Measurements from ENCODE around the gene PRKAR1B. TPM values are rescaled to one million over a fixed set of nuclear protein-coding genes. Genes with fewer than 3 reads are reported as not detected.
"Not testable (repeated sequence)": the region's sequence is repeated elsewhere in the genome, so short reads cannot be mapped to it uniquely, and the experiment has no call there.

Gene PRKAR1B
- total RNA-seq, 2 experiments from 2014 or later, result 28.0 to 28.2 TPM

GRCh38 chr7:745431-746154 is 18.5 kb upstream of the PRKAR1B start:
- H3K4me1 Mint-ChIP-seq (ENCODE audit: low read depth), result no peaks in the 10 kb centered on the region
- no peaks in the 10 kb centered on the region for H3K9me3 Mint-ChIP-seq
- CTCF ChIA-PET, result no interaction called here
- H3K36me3 Mint-ChIP-seq, result peaks cover 29% of the 10 kb centered on the region
- H3K4me3 Mint-ChIP-seq, result no peak overlapping the region
- no peak for DNase-seq
- no peak overlapping the region for H3K27ac Mint-ChIP-seq
- POLR2A ChIA-PET, result no interaction called here
- H3K27me3 Mint-ChIP-seq, result no peaks in the 10 kb centered on the region
- intact Hi-C loops (cut with micrococcal nuclease), result no loop called here

DNA sequence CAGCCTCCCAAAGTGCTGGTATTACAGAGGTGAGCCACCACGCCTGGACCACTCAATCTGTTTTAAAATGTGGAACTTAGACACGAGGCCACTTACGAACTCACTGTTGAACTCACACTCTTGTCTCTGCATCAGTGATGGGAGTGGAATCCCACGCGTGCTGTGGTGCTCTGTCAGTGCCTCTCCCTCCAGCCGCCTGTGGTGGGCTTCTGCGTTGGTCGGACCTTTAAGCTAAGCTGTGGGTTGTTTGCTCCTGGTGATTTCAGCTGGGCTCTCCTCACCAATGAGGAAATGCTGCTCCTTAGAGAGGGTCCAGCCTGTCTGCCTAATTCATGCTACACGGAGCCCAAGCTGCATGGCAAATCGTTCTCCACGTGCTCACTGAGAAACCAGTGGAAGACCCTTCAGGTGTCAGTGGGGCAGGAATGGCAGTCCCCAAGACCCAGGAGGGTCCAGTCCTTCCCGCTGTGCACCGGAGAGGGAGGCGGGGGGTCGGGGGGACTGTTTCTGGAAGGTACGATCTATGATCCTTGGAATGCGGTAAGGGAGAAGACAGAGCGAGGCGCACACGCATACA is 17.9 kb upstream of the PRKAR1B start:
- ChIA-PET POLR2A (no interaction called here), CTCF (no interaction called here)
- H3K4me3 Mint-ChIP-seq, result no peak overlapping the region
- DNase-seq, result no peak
- H3K36me3 Mint-ChIP-seq, result peaks cover 29% of the 10 kb centered on the region
- H3K27ac Mint-ChIP-seq, result no peak overlapping the region
- no peaks in the 10 kb centered on the region for H3K4me1 Mint-ChIP-seq (ENCODE audit: low read depth)
- no peaks in the 10 kb centered on the region for H3K9me3 Mint-ChIP-seq
- intact Hi-C loops (cut with micrococcal nuclease), result no loop called here
- no peaks in the 10 kb centered on the region for H3K27me3 Mint-ChIP-seq

DNA sequence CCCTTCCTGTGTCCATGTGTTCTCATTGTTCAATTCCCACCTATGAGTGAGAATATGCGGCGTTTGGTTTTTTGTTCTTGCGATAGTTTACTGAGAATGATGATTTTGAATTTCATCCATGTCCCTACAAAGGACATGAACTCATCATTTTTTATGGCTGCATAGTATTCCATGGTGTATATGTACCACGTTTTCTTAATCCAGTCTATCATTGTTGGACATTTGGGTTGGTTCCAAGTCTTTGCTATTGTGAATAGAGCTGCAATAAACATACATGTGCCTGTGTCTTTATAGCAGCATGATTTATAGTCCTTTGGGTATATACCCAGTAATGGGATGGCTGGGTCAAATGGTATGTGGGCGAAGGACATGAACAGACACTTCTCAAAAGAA is 17.0 kb upstream of the PRKAR1B start:
- H3K27me3 Mint-ChIP-seq; H3K4me3 Mint-ChIP-seq; intact Hi-C loops (cut with micrococcal nuclease); POLR2A ChIA-PET; DNase-seq; H3K4me1 Mint-ChIP-seq (ENCODE audit: low read depth); CTCF ChIA-PET; H3K9me3 Mint-ChIP-seq; H3K27ac Mint-ChIP-seq: not testable (repeated sequence)
- H3K36me3 Mint-ChIP-seq, result peaks cover 32% of the 10 kb centered on the region

DNA sequence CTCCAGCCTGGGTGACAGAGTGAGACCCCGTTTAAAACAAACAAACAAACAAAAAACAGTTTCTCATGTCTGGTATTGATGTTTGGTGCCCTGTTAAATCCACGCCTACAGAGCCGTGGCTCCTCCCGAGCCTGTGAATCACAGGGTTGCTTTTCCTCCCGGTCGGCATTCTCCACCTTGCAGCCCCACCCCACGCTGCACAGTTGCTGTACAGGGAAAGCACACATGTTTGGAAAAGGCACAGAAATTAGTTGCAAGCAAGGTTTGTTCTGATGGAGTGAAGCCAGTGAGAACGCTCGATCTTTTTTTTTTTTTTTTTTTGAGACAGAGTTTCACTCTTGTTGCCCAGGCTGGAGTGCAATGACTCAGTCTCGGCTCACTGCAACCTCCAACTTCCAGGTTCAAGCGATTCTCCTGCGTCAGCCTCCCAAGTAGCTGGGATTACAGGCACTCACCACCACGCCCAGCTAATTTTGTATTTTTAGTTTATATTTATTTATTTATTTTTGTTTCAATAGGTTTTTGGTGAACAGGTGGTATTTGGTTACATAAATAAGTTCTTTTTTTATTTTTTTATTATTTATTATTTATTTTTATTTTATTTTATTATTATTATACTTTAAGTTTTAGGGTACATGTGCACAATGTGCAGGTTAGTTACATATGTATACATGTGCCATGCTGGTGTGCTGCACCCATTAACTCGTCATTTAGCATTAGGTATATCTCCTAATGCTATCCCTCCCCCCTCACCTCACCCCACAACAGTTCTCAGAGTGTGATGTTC is 16.5 kb upstream of the PRKAR1B start:
- H3K9me3 Mint-ChIP-seq; H3K4me3 Mint-ChIP-seq; intact Hi-C loops (cut with micrococcal nuclease); H3K27ac Mint-ChIP-seq; POLR2A ChIA-PET; H3K4me1 Mint-ChIP-seq (ENCODE audit: low read depth); H3K27me3 Mint-ChIP-seq; CTCF ChIA-PET; DNase-seq: not testable (repeated sequence)
- peaks cover 32% of the 10 kb centered on the region for H3K36me3 Mint-ChIP-seq

GRCh38 chr7:742791-743190 is 15.7 kb upstream of the PRKAR1B start:
- H3K4me3 Mint-ChIP-seq, result no peak overlapping the region

DNA sequence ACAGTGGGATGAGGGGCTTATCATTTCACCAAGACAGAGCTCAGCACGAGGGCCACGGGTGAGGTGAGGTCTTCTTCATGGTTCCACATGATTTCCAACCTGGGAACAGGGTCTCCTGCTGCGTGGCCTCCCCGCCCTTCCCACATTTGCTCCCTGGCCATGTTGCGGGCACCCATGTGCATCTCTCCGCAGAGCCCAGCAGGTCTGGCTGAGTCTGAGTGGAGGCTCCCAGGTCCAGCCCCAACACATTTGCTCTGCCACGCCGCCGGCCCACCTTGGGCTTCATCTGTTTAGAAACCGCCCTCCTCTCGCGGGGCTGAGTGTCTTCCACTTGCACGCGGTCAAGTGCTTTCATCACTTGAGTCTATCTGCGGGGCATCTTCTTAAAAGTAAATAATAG is 14.8 kb upstream of the PRKAR1B start:
- POLR2A ChIA-PET, result no interaction called here

More at GRCh38 chr7:742791-743190, 15.7 kb upstream of the PRKAR1B start:
- CTCF ChIA-PET, result interaction anchor here (0.6 kb wide), 1 partner anchor 51 kb away, joined by 3 read pairs; no protein-coding TSS in a partner anchor
- POLR2A ChIA-PET, result no interaction called here
- H3K4me1 Mint-ChIP-seq (ENCODE audit: low read depth), result peaks cover 1% of the 10 kb centered on the region
- no peak for DNase-seq
- H3K36me3 Mint-ChIP-seq, result peaks cover 33% of the 10 kb centered on the region
- no peaks in the 10 kb centered on the region for H3K9me3 Mint-ChIP-seq
- no peaks in the 10 kb centered on the region for H3K27me3 Mint-ChIP-seq
- intact Hi-C loops (cut with micrococcal nuclease), result no loop called here
- H3K27ac Mint-ChIP-seq, result no peak overlapping the region

GRCh38 chr7:741191-741671 is 14.2 kb upstream of the PRKAR1B start:
- no peaks in the 10 kb centered on the region for H3K27me3 Mint-ChIP-seq
- DNase-seq, result no peak
- POLR2A ChIA-PET, result no interaction called here
- peaks cover 3% of the 10 kb centered on the region for H3K4me1 Mint-ChIP-seq (ENCODE audit: low read depth)
- CTCF ChIA-PET, result no interaction called here
- intact Hi-C loops (cut with micrococcal nuclease), result no loop called here
- H3K4me3 Mint-ChIP-seq, result no peak overlapping the region
- peaks cover 38% of the 10 kb centered on the region for H3K36me3 Mint-ChIP-seq
- H3K27ac Mint-ChIP-seq, result no peak overlapping the region
- H3K9me3 Mint-ChIP-seq, result no peaks in the 10 kb centered on the region

More for the DNA sequence above, 14.8 kb upstream of the PRKAR1B start:
- CTCF ChIA-PET, result no interaction called here
- no peak overlapping the region for H3K4me3 Mint-ChIP-seq
- no peaks in the 10 kb centered on the region for H3K9me3 Mint-ChIP-seq
- H3K36me3 Mint-ChIP-seq, result peaks cover 38% of the 10 kb centered on the region
- H3K4me1 Mint-ChIP-seq (ENCODE audit: low read depth), result peaks cover 3% of the 10 kb centered on the region
- H3K27ac Mint-ChIP-seq, result no peak overlapping the region
- intact Hi-C loops (cut with micrococcal nuclease), result no loop called here
- no peaks in the 10 kb centered on the region for H3K27me3 Mint-ChIP-seq
- no peak for DNase-seq

DNA sequence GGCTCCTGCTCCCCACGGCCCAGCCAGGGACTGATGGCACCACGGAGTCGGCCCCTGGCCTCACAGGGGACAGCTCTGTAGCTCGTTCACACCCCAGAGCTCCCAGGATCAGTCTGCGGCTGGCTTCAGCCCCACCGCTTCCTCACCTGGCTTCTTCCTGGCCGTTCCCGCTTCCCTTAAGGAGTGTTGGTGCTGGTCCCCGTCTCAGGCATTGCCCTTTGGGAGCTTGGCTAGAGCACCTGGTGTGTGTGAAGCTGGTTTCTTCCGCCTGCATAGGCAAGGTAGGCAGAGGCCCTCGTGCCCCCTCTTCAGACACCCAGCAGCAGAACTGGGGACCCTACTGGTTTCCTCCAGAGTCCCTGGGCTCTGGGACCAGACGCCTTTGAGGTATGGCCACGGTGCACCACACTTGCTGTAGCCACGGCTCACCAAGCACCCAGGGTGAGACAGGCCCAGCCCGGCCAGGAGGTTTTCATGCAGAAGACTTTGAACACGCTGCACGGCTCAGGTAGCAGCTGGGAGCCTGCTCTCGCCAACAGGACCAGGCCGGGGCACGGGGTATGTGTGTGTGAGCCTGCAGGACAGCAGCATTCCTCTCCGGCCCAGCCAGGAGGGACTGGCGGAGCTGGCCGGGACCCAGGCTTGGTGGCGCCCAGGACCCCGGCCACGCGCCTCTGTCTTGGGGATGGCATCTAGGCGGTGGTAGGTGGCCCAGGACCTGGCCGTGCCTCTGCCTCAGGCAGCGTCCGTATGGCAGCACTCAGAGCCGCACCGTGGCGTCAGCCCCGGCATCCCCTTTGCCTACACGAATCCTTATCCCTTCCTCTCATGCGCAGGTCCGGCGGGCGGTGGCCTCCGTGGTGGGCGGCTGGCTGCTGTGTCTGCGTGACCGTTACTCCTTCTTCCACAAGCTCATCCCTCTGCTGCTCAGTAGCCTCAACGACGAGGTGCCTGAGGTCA is 13.2 kb upstream of the PRKAR1B start:
- intact Hi-C loops (cut with micrococcal nuclease), result no loop called here
- Mint-ChIP-seq H3K36me3 (peaks cover 33% of the 10 kb centered on the region), H3K4me3 (no peak overlapping the region), H3K9me3 (no peaks in the 10 kb centered on the region), H3K4me1 (ENCODE audit: low read depth) (peaks cover 3% of the 10 kb centered on the region), H3K27ac (no peak overlapping the region), H3K27me3 (no peaks in the 10 kb centered on the region)
- DNase-seq, result no peak
- ChIA-PET POLR2A (no interaction called here), CTCF (no interaction called here)

GRCh38 chr7:739455-739982 is 12.4 kb upstream of the PRKAR1B start:
- no peaks in the 10 kb centered on the region for H3K27me3 Mint-ChIP-seq
- intact Hi-C loops (cut with micrococcal nuclease), result no loop called here
- DNase-seq, result no peak
- CTCF ChIA-PET, result no interaction called here
- no peak overlapping the region for H3K27ac Mint-ChIP-seq
- H3K36me3 Mint-ChIP-seq, result peaks cover 27% of the 10 kb centered on the region
- no peaks in the 10 kb centered on the region for H3K9me3 Mint-ChIP-seq
- POLR2A ChIA-PET, result no interaction called here
- peaks cover 3% of the 10 kb centered on the region for H3K4me1 Mint-ChIP-seq (ENCODE audit: low read depth)
- no peak overlapping the region for H3K4me3 Mint-ChIP-seq

- Mint-ChIP-seq H3K27me3 (no peaks in the 10 kb centered on the region), H3K4me1 (ENCODE audit: low read depth) (peaks cover 3% of the 10 kb centered on the region), H3K4me3 (no peak overlapping the region), H3K27ac (no peak overlapping the region), H3K36me3 (peaks cover 22% of the 10 kb centered on the region), H3K9me3 (no peaks in the 10 kb centered on the region)
- DNase-seq, result no peak
- ChIA-PET POLR2A (no interaction called here), CTCF (no interaction called here)
- intact Hi-C loops (cut with micrococcal nuclease), result no loop called here
Measured at GRCh38 chr7:738723-739454, 11.8 kb upstream of the PRKAR1B start.

DNA sequence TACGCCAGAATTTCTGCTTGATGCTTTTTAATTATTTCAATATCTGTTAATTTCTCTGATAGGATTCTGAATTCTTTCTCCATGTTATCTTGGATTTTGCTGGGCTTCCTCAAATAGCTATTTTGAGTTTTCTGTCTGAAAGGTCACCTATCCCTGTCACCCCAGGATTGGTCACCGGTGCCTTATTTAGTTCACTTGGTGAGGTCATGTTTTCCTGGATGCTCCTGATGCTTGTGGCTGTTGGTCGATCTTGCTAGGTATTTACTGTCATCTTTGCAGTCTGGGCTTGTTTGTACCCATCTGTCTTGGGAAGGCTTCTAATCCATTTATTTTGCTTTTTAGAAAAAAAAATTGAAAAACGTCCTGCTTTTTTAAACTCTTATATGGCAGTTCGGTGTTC is 11.2 kb upstream of the PRKAR1B start:
- H3K36me3 Mint-ChIP-seq, result peaks cover 22% of the 10 kb centered on the region
- DNase-seq, result no peak
- POLR2A ChIA-PET, result no interaction called here
- H3K4me1 Mint-ChIP-seq (ENCODE audit: low read depth), result peaks cover 3% of the 10 kb centered on the region
- no peak overlapping the region for H3K27ac Mint-ChIP-seq
- H3K4me3 Mint-ChIP-seq, result no peak overlapping the region
- H3K27me3 Mint-ChIP-seq, result no peaks in the 10 kb centered on the region
- H3K9me3 Mint-ChIP-seq, result peaks cover 2% of the 10 kb centered on the region
- CTCF ChIA-PET, result no interaction called here
- intact Hi-C loops (cut with micrococcal nuclease), result no loop called here
